PC-3 (cell line): ENCODE results near the gene DMAP1.

Experiments used
- CTCF ChIP-seq: fragments of 300-600 bp; sonication (generic); conservative IDR thresholded peaks from 2 replicates; pipeline ENCODE4 v1.5.1; 2017; ENCODE audit warnings: antibody characterized with exemption, low read depth, mild to moderate bottlenecking, low read length
- EZH2 ChIP-seq: fragments of 300-600 bp; sonication (generic); IDR thresholded peaks from one replicate; pipeline ENCODE4 v1.6.1; 2017; ENCODE audit warnings: antibody characterized with exemption, mild to moderate bottlenecking, low read length; ENCODE audit not compliant: unreplicated experiment
- EZH2phosphoT487 ChIP-seq: fragments of 300-600 bp; sonication (generic); IDR thresholded peaks from 2 replicates; pipeline ENCODE4 v1.6.1; 2018; ENCODE audit warnings: mild to moderate bottlenecking, antibody characterized with exemption, low read length, borderline replicate concordance

GRCh38 chr1:44260792-44261170, 47.5 kb downstream of the DMAP1 start:
- no peak for TF ChIP-seq CTCF
- TF ChIP-seq EZH2phosphoT487 = no peak
- TF ChIP-seq EZH2 = no peak
